ENCODE data around the gene FOXN3.
A peak's percentile ranks its signal among the peaks of the same experiment; 100 is the strongest.

FOXN3 gene

DNA sequence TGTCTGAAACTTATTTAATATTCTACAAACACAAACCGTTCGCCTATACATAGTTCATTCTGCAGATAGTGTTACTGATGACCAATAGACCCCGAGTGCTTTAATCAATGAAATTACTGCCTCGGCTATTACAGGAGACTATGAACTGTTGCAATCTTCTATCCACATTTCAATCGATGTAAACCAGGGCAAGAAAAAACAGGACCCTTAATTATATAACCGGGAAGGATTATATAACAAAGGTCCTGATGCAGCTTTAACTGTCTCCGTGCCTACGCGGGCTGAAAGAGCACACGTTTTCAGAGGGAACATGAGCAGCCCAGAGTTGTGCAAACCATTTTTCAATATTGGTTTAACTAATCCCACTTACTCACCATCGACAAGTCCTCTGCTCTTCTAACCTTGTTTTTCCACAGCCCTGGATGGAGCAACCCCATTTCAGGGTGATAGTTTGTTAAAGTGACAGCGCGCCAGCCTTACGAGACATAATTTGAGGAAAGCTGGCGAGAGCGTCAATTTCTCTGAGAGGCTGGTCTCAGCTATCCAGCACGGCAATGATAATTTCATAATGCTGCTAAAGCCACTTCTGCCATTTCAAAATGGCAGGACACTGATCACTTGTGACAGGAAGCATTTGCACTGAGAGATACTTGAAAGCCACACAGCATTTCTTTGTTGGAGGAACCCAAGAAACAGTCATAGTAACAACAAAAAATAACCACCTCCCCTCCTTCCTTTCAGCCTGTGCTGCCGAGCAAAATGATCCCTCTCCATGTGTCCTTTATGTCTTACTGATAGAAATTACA lies 184.6 kb downstream of the FOXN3 start:
- peaks cover 40% of the 10 kb centered on the region for H3K36me3 Mint-ChIP-seq (ENCODE audit: low read depth)
- H3K4me3 Mint-ChIP-seq: no peak overlapping the region
- peaks cover 65% of the 10 kb centered on the region for H3K4me1 Mint-ChIP-seq (ENCODE audit: low read depth)
- no peaks in the 10 kb centered on the region for H3K27me3 Mint-ChIP-seq
- H3K27ac Mint-ChIP-seq: peak overlapping the region; percentile 36
- DNase-seq: no peak
- H3K9me3 Mint-ChIP-seq: no peaks in the 10 kb centered on the region

DNA sequence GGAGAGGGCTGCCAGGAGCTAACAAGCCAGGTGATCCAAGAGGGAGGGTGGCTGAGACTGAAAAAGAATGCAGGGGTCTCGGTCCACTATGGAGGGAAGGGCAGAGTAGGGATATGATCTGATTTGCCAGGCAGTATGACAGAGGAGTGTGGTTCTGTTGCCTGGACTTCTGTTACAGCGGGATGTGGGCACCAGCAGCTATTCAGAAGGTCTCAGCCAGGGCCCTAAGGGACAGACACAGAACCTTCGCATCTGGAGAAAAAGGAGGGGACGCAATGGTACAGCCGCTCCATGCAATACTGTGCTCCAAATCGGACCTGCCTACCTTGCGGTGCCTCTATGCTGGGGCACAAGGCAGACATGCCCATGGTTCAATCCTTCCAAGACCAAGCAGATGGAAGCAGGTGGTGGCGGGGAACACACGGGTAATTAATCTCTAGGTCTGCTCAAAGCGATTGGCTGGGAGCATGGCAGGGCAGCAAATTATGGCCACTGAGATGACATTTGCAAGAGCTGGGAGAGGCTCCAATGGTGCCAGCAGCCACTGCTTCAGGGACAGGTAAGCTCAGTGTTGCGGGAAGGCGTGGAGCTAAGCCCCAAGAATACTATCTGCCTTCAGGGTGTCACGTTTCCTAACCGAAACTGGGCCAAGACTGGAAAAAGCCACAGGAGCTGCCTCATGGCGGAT lies 185.5 kb downstream of the FOXN3 start:
- Mint-ChIP-seq H3K4me1 (ENCODE audit: low read depth) (peaks cover 72% of the 10 kb centered on the region), H3K9me3 (no peaks in the 10 kb centered on the region), H3K4me3 (no peak overlapping the region), H3K27ac (no peak overlapping the region), H3K36me3 (ENCODE audit: low read depth) (peaks cover 36% of the 10 kb centered on the region), H3K27me3 (no peaks in the 10 kb centered on the region)
- DNase-seq: no peak

DNA sequence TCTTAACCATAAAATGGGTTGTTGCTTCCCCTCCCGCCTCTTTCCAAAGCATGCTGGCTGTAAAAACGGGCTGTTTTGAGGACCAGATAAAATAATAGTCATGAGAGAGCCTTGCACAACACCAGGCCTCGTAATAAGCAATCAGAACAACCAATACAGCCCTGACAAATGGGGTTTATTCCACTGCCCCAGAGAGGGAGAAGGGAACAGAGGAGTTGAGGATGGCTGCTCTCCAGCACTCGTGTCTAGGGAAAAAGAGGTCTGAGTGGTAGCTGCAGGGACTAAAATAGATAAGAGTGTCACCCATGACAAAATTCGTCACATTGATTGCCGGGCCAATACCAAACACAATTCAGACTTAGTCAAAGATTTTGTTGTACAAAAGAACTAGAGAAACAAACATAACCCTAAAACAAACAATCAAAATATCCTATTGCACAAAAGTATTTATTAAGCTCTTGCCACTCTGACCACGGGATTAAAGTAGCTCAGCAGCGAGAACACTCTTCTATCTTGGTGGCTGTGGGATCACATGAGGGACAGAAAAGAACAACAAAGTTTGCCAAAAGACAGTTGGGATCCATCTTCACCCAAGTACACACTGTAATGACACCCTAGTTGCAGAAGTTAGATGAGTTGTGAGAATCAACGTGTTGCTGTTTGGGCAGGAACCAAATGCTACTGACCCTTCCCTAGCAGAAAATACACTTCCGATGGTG lies 188.0 kb downstream of the FOXN3 start:
- DNase-seq: no peak
- Mint-ChIP-seq H3K4me3 (no peak overlapping the region), H3K27ac (no peak overlapping the region), H3K4me1 (ENCODE audit: low read depth) (peaks cover 72% of the 10 kb centered on the region), H3K36me3 (ENCODE audit: low read depth) (peaks cover 28% of the 10 kb centered on the region), H3K27me3 (no peaks in the 10 kb centered on the region), H3K9me3 (no peaks in the 10 kb centered on the region)

DNA sequence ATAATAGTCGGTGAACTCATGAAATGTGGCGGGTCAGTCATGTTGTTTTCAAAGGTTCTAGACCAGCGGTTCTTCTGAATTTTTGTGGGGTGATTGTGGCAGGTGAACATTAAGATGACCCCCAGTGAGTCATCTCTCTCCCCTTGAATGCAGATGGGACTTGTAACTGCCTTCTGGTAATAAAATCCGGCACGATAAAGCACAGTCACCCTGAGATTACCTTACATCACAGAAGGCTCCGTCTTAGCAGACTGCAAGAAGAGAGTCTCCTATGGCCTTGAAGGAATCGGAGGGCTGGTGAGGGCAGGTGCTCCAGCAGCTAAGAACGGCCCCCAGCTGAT lies 189.6 kb downstream of the FOXN3 start:
- Mint-ChIP-seq H3K9me3 (no peaks in the 10 kb centered on the region), H3K27ac (peak overlapping the region; percentile 79), H3K4me1 (ENCODE audit: low read depth) (peaks cover 66% of the 10 kb centered on the region), H3K36me3 (ENCODE audit: low read depth) (peaks cover 32% of the 10 kb centered on the region), H3K4me3 (no peak overlapping the region), H3K27me3 (no peaks in the 10 kb centered on the region)
- no peak for DNase-seq

DNA sequence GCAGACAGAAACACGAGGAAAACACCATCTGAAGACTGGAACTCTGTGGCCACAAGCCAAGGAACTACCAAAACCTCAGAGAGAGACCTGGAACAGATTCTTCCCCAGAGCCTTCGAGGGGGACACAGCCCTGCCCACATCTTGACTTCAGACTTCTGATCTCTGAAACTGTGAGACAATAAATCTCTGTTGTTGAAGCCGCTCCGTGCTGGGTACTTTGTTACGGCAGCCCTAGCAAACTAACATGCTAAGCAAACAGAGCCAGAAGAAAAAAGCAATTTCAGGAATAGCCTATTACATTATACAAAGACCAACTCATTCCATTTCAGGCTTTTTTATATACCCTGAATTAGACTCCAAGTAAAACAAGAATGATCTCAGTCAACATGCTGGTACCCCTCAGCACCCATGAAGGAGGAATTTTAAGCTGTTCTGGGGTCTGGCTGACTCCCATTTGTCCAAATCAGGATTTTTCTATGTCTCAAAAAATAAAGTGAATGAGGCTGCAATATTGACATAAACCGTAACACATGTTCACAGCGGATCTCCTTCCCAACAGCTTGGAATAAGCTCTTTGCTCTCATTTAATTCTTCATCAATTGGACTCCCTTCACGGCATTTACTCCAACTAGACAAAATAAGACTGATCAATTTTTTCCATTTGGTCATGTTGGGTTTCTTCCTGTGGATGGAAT lies 190.1 kb downstream of the FOXN3 start:
- Mint-ChIP-seq H3K4me1 (ENCODE audit: low read depth) (peaks cover 68% of the 10 kb centered on the region), H3K9me3 (no peaks in the 10 kb centered on the region), H3K4me3 (no peak overlapping the region), H3K27me3 (no peaks in the 10 kb centered on the region), H3K27ac (peak overlapping the region; percentile 79), H3K36me3 (ENCODE audit: low read depth) (peaks cover 29% of the 10 kb centered on the region)
- no peak for DNase-seq

DNA sequence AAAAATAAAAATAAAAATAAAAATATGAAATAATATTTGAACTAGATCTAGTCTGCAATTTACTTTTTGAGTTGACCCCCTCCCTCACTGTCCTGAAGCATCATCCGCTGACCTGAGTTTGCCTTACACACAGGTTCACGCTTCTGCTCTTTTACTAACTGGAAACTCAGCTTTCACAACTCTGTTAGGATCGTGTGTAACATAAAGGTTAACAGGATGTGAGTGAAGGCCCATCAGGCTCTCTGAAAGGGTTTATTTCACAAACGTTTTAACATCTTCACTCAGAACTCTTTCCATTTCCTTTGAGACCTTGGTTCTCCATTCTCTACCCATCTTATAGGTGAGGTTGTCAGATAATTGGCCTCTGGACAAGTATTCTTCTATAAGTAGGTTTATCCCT lies 191.4 kb downstream of the FOXN3 start:
- H3K9me3 Mint-ChIP-seq: no peaks in the 10 kb centered on the region
- H3K4me1 Mint-ChIP-seq (ENCODE audit: low read depth): peaks cover 69% of the 10 kb centered on the region
- no peak overlapping the region for H3K4me3 Mint-ChIP-seq
- H3K27me3 Mint-ChIP-seq: no peaks in the 10 kb centered on the region
- peak overlapping the region; percentile 79 for H3K27ac Mint-ChIP-seq
- no peak for DNase-seq
- H3K36me3 Mint-ChIP-seq (ENCODE audit: low read depth): peaks cover 31% of the 10 kb centered on the region

DNA sequence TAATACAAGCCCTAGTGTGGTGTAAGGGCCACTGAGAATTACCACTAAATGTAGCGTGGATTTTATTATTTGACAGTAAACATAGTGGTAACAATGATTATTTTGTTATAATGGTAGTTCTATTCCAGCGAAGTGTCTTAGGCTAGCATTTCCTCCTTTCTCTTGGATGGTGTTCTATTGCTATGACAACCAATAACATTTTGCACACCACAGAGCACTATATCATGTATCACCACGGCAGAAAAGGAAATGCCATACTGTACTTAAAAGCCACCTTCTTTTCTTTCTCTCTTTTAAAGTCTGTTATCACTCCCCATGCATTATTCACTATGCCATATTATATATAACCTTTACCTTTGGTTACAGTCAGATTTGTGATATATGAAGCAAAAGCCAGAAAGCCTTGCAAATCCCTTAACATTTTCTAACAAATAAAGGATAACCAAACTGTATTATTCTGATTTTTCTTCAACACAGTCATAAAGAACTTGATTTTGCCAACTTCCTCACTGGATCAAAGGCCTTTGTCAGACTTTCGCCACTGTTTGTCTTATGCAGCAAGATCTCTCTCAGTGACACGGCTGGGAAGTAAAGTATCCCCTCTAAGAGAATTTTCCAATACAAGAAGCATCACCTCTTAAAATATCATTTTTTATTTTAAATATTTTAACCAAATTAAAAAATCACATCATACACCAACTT lies 195.8 kb downstream of the FOXN3 start:
- H3K4me3 Mint-ChIP-seq: no peak overlapping the region
- H3K27ac Mint-ChIP-seq: no peak overlapping the region
- no peak for DNase-seq
- H3K27me3 Mint-ChIP-seq: no peaks in the 10 kb centered on the region
- peaks cover 45% of the 10 kb centered on the region for H3K36me3 Mint-ChIP-seq (ENCODE audit: low read depth)
- no peaks in the 10 kb centered on the region for H3K9me3 Mint-ChIP-seq
- peaks cover 44% of the 10 kb centered on the region for H3K4me1 Mint-ChIP-seq (ENCODE audit: low read depth)

DNA sequence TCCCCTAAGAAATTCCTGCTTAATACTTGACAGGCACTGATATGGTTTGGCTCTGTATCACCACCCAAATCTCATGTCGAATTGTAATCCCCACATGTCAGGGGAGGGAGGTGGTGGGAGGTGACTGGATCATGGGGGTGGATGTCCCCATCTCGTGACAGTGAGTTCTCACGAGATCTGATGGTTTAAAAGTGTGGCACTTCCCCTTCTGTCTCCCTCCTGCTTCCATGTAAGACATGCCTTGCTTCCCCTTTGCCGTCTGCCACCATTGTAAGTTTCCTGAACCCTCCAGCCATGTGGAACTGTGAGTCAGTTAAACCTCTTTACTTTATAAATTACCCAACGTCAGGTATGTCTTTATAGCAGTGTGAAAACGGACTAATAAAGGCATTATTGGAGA lies 198.0 kb downstream of the FOXN3 start:
- H3K4me1 Mint-ChIP-seq (ENCODE audit: low read depth): peaks cover 33% of the 10 kb centered on the region
- no peak overlapping the region for H3K4me3 Mint-ChIP-seq
- peaks cover 55% of the 10 kb centered on the region for H3K36me3 Mint-ChIP-seq (ENCODE audit: low read depth)
- H3K27me3 Mint-ChIP-seq: no peaks in the 10 kb centered on the region
- no peaks in the 10 kb centered on the region for H3K9me3 Mint-ChIP-seq
- H3K27ac Mint-ChIP-seq: no peak overlapping the region
- DNase-seq: no peak

DNA sequence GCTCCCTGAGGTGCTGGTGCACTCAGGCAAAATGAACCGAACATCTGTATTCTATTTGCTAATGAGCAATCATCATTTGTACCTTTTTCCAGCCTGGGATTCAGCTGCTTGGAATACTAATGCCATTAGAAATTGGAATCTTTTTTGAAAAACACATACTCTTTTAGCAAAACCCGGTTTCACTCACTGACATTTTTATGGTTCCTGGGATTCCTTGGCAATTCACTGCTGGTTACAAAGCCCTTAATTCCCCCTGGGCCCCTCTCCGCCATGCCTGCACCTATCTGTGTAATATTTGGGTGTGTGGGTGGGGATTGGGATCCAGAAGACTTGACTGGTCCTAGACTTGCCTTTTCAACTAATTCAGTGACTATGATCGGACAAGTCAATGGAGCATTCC lies 199.1 kb downstream of the FOXN3 start:
- H3K36me3 Mint-ChIP-seq (ENCODE audit: low read depth): peaks cover 49% of the 10 kb centered on the region
- H3K27ac Mint-ChIP-seq: no peak overlapping the region
- H3K4me1 Mint-ChIP-seq (ENCODE audit: low read depth): peaks cover 27% of the 10 kb centered on the region
- no peaks in the 10 kb centered on the region for H3K9me3 Mint-ChIP-seq
- H3K27me3 Mint-ChIP-seq: no peaks in the 10 kb centered on the region
- H3K4me3 Mint-ChIP-seq: no peak overlapping the region
- no peak for DNase-seq

DNA sequence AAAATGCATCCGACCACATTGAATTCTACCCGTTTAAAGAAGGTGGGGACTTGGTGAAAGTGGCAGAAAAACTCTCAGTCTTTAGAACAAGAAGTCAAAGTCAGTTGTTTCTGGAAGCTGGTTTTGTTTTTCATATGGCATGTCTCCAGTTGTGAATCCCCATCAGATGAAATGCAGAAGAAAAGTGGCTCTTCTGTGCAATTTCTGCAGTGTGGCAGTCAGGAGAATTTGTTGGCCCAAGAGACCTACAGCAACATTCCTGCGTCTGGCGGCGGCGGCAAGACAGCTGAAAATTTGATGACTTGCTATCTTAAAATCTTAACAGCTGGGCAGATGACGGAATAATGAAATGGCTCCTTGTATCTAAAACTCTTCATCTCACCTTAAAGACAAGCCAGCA lies 201.5 kb downstream of the FOXN3 start:
- peaks cover 48% of the 10 kb centered on the region for H3K36me3 Mint-ChIP-seq (ENCODE audit: low read depth)
- no peak overlapping the region for H3K27ac Mint-ChIP-seq
- H3K27me3 Mint-ChIP-seq: no peaks in the 10 kb centered on the region
- peaks cover 12% of the 10 kb centered on the region for H3K4me1 Mint-ChIP-seq (ENCODE audit: low read depth)
- no peaks in the 10 kb centered on the region for H3K9me3 Mint-ChIP-seq
- no peak overlapping the region for H3K4me3 Mint-ChIP-seq
- DNase-seq: no peak

DNA sequence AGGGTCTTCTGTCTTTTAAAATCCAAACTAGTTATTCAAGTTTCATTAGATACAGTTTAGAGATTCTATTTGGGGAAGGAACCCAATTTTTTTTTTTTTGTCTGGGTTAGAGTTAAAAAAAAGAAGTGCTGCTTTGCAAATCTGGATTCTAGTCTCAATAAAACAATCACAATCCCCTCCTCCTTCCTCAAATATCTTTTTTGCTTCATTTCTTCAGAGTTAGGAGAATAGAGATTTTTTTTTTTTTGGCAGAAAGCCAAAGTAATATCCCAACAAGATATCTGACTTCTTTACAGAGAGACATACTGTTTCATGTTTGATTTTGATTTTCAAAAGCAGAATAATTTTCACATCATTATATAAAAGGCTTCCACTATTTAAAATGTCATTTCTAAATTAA lies 201.9 kb downstream of the FOXN3 start:
- DNase-seq: no peak
- H3K4me1 Mint-ChIP-seq (ENCODE audit: low read depth): peaks cover 11% of the 10 kb centered on the region

DNA sequence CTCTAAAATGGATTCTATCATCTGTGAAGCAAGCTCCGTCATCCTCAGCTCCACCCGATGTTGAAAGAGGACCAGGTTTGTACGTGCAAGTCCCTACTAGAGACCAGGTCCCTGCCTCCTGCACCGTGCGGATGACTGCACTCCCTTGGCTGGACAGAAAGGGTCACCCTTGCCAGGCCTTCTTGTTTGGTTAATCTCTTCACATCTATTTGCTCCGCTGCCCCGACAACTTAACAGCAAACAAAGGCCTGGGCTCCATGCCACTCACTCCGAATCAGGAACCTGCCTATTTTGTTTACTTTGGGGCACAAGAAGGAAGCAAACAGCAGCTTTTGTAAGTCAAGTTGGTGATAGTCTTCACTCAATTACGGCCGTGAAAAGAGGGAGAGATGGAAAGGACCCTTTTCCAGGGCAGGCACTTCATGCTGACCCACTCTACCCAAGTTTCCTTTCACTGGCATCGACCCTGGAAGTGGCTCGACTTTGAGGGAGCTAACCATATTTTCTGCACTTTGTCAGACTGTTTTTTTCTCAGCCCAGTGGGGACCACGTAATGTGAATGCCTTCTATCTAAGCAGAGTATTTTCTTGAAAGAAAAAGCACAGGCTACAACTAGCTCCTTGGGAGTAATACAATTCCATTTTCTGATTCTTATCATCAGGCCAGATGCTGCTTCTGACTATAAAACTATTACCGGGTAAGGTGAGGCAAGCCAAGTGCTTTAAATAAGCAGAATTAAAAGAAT lies 202.6 kb downstream of the FOXN3 start:
- Mint-ChIP-seq H3K27ac (no peak overlapping the region), H3K9me3 (no peaks in the 10 kb centered on the region), H3K36me3 (ENCODE audit: low read depth) (peaks cover 46% of the 10 kb centered on the region), H3K4me1 (ENCODE audit: low read depth) (peaks cover 15% of the 10 kb centered on the region), H3K4me3 (no peak overlapping the region), H3K27me3 (no peaks in the 10 kb centered on the region)
- DNase-seq: no peak

More for the DNA sequence above, 201.9 kb downstream of the FOXN3 start:
- no peak overlapping the region for H3K27ac Mint-ChIP-seq
- no peak overlapping the region for H3K4me3 Mint-ChIP-seq
- H3K27me3 Mint-ChIP-seq: no peaks in the 10 kb centered on the region
- H3K36me3 Mint-ChIP-seq (ENCODE audit: low read depth): peaks cover 46% of the 10 kb centered on the region
- H3K9me3 Mint-ChIP-seq: no peaks in the 10 kb centered on the region

DNA sequence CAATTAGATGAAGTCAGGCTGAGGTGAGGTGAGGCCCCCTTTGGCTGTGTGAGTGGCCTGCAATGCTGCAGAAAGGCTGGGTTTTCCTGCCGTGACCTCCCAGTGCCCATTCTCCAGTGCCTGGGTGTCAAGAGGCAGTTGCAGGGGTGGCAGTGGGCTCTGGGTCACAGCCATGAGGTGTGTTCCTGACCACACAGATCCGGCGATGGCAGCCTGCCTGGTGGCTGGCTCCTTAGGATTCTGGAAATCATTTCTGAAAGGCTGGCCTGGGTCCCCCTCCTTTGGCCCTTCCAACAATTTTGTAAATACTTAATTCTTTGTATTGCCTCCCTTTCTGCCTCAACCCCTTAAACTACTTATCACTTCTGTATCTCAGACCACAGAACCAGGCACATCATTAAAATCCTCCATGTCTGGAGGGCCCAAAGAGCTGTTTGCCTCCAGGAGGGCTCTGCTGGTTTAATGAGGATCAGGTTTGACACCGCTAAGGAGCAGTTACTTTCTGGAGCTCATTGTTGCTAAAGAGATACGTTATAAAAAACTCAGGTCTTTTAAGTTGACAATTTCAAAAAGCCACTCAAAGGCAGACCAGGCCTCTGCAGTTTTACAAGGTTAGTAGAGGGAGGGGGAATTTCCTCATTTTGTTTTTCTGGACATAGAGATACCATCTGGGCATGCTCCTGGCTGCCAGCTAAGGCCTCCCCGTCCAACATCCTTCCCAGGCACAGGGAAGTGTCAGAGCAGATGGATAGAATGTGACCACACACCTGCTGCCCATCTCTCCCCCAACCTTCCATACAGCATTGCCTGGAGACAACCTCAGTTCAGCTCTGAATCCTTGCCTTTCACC lies 204.4 kb downstream of the FOXN3 start:
- no peak overlapping the region for H3K27ac Mint-ChIP-seq
- H3K4me1 Mint-ChIP-seq (ENCODE audit: low read depth): peaks cover 20% of the 10 kb centered on the region
- peaks cover 36% of the 10 kb centered on the region for H3K36me3 Mint-ChIP-seq (ENCODE audit: low read depth)
- no peak for DNase-seq
- no peaks in the 10 kb centered on the region for H3K9me3 Mint-ChIP-seq
- no peaks in the 10 kb centered on the region for H3K27me3 Mint-ChIP-seq
- H3K4me3 Mint-ChIP-seq: no peak overlapping the region

Measured in activated T-cell treated with anti-CD3 and anti-CD28 coated beads, Interleukin-2, amount 50 U/mL, for 24 hours (primary cell).